Non-pigmented ciliary epithelial cell (primary cell): ENCODE measurements around the gene TJP1.
"Not testable (repeated sequence)": the region's sequence is repeated elsewhere in the genome, so short reads cannot be mapped to it uniquely, and the experiment has no call there.

ENCODE experiments used
- DNase-seq: peaks from one replicate; pipeline ENCODE4 v3.0.0-alpha.2; 2010; ENCODE audit warnings: low read depth

The TJP1 gene

DNA sequence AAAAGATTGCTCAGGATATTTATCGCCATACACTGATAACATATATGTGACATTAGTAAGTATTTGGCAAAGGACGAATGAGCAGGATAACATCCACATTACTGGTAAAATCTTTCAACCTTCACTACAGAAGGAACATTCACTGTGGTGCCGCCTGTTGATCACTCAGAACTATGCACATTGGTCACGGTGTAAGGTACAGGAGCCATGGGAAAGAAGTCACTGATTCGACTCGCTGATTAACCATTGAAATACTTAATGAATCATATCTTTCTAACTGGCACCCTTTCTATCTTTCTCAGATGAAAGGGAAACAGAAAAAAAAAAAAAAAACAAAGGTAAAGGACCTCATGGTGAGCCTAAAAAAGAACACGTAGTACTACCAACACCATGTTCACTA lies 68.8 kb downstream of the TJP1 start:
- no peak for DNase-seq

GRCh38 chr15:29750754-29751153 lies 71.5 kb downstream of the TJP1 start:
- DNase-seq, result no peak

- DNase-seq, result no peak
These were observed 72.7 kb downstream of the TJP1 start for GRCh38 chr15:29749365-29750086.

DNA sequence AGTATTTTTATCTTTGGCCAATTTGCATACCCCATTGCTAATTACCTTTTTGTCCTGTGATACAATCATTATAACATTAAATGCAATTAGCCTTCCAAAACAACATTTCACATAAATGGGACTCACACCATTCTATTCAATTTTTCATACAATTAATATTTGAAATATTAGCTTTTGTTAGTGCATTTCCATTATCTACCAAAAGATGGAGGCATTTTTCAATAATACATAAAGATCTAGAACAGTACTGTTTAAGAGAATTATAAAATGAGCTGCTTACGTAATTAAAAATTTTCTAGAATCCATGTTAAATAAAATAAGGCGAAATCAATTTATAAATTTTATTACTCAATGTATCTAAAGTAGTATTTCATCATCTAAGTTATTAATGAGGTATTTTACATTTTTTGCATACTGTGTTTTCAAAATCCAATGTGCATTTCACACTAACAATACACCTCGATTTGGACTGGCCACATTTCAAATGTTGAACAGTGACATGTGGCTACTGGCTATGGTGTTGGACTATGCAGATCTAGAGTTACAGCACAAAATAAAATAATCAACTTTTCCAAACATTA lies 74.3 kb downstream of the TJP1 start:
- DNase-seq, result no peak

DNA sequence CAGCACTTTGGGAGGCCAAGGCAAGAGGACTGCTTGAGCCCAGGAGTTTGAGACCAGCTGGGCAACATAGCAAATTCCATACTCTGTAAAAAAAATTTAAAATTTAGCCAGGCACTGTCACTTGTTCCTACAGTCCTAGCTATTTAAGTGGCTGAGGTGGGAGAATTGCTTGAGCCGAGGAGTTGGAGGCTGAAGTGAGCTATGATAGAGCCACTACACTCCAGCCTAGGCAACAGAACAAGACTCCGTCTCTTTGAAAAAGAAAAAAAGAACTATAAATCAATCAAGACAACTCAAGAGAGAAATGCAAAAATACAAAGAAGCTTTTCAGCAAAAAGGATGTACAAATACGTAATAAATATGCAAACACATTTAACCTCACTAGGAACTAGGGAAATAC lies 78.8 kb downstream of the TJP1 start:
- no peak for DNase-seq

GRCh38 chr15:29740692-29741311 lies 81.5 kb downstream of the TJP1 start:
- DNase-seq, result no peak

DNA sequence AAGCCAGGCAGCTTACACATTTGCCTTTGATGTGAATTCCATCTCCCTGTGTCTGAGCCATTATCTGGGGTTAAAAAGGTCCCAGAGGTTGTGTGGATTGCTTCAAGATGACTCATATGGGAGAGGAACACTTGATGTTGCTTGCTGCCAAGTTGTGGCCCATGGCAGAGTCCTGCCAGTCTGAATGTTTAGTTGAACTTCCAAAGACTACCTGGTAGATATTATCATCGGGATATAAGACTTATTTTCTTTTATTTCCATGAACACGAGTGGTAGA lies 85.6 kb downstream of the TJP1 start:
- no peak for DNase-seq

GRCh38 chr15:29736012-29736743 lies 86.1 kb downstream of the TJP1 start:
- DNase-seq, result no peak

- peak; percentile 45 for DNase-seq
These were observed 87.2 kb downstream of the TJP1 start for GRCh38 chr15:29734917-29735572.

- no peak for DNase-seq
These were observed 90.4 kb downstream of the TJP1 start for GRCh38 chr15:29731865-29732264.

- not testable (repeated sequence) for DNase-seq
These were observed 91.8 kb downstream of the TJP1 start for GRCh38 chr15:29730471-29730870.

DNA sequence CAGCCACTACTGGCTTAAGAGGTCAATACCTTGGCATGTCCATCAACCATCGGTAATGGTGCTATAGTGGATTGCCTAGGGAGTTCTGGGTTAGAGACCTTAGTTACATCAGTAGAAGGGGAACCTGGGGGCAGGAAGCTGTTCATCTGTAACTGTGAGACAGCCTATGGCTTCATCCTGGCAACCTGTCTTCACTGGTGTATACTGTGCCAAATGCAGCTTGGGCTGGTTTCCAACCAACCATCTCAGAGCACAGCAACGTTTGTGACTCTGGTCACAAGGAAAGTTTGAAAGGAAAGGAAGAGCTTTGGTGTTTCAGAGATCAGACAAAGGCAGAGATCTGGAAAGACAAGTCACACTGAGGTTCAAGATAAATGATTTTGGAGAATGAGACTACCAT lies 93.8 kb downstream of the TJP1 start:
- no peak for DNase-seq

DNA sequence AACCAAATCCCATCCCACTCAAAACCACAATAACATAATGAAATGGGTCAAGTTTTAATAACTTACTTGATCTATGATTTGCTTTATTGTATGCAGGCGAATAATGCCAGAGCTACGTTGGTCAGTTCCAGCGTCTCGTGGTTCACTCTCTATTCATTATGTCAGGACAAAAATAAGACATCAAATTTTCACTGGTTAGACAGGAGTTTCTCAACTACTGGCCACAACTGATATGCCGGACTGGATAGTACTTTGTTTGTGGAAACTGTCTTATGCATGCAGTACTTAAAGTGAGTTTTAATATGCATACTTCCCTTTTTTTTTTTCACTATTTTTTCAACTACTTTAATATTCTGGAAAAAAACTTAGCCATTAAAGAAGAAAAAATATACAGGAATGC lies 94.4 kb downstream of the TJP1 start:
- DNase-seq, result no peak

DNA sequence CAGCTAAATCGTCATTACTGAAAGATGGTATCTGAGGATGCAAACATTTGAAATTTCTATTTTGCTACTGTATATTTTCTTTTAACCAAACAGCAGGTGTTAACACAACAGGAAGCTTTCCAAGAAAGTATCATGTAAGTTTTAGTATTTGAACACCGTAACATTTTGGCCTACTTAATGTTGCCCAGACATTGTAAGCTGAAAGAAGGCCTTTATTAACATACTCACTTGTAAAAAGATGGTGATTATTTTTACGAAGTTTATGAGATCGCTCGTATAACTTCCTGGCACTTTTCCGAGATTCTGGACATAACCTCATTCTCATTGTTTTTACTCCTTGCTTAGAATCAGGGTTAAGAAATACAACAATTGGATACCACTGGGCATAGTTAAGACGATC lies 95.7 kb downstream of the TJP1 start:
- DNase-seq, result no peak

DNA sequence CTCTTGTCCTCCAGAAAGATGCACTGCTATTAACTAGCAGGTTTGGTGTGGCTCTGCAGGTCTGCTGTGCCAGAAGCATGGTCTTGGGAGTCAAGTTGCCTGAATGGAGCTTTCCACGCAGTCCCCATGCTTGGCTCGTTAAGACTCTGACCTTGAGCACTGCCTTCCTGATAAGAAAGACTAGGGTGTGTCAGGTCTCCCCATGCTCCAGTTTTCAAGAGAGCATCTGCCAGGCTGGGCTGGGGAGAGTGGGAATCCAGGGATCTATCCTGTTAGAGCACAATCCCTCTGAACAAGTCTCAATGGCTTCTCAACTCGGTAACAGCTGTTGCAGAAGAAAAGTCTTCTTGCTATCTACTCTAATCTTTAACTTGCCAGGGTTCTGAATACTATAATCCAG lies 98.2 kb downstream of the TJP1 start:
- DNase-seq, result no peak

DNA sequence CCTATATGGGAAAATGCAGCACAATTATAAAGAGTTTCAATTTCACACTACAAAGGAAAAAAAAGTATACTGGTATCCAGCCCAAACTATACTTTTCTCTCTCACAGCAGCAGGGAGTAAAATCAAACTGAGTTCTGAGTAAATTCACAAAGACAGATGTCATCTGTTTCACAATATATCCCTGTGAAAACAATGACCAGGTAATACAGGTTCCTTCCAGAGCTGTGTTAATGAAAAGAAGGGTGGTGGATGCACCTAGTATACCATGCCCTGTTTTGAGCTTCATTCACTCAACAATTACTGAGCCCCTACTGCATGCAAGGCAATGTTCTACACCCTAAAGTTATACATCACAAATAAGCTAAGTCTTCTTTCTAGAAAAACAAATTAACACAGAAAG lies 108.5 kb downstream of the TJP1 start:
- no peak for DNase-seq

DNA sequence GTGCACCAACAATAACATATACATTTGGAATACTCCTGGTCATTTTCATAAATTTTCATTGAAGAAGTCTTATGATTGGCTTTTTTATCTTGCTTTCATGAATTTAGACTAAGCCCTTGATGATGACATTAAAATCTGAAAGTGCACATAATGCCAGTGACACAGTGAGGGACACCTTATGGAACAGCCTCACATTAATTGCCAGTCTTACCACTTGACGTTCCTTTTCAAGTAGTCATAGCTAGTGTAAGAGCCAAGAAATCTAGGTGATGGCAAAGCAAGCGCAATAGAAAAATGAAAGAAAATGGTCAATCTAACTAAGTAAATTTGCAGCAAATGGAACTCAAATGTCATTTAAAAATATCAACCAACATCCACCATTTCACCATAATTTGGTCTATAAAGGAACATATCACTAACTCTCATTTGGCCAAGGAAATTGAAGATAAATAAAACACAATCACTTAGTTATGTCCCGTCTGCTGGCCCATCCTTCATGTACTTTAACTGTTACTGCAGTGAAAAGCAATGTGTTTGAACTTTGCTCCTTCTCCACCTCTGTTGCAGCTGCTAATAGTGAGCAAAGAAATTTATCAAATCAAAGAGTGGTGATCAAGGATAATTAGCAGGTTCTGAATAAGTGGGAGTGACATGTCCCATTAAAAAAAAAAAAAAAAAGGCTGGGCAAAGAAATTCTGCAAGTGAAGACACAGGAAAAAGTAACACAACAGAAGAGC lies 110.0 kb downstream of the TJP1 start:
- DNase-seq, result no peak

DNA sequence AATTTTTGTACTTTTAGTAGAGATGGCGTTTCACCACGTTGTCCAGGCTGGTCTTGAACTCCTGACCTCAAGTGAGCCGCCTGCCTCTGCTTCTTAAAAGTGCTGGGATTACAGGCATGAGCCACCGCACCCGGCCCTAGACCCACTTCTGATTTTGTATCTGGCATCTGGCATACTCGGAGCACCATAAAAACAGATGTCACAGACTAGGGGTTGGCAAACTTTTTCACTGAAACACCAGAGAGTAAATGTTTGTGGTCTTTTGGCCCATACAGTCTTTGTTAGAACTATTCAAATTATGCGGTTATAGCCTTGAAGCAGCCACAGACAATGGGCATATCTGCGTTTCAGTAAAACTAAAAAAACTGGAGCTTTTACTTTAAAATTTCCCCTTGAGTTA lies 110.7 kb downstream of the TJP1 start:
- no peak for DNase-seq

- DNase-seq, result no peak
These were observed 113.7 kb downstream of the TJP1 start for GRCh38 chr15:29708519-29708918.

- no peak for DNase-seq
These were observed 117.2 kb downstream of the TJP1 start for GRCh38 chr15:29704950-29705597.

DNA sequence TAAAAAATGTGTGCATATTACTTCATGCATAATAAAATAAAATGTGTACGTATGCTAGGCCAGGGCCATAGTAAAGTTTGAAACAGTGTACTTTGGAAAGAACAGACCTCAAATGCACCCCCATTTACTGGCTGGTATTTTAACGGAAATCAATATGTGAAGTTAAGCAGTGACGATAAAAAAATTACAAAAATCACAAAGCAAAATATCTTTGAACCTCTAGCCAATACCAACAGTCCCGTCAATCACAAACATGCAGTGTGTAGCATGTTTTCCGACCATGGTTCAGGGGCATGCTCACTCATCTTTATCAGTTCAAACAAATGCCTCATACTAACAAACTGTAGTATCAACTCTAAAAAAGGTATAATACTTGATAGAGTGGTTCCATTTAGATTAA lies 121.1 kb downstream of the TJP1 start:
- DNase-seq, result no peak

DNA sequence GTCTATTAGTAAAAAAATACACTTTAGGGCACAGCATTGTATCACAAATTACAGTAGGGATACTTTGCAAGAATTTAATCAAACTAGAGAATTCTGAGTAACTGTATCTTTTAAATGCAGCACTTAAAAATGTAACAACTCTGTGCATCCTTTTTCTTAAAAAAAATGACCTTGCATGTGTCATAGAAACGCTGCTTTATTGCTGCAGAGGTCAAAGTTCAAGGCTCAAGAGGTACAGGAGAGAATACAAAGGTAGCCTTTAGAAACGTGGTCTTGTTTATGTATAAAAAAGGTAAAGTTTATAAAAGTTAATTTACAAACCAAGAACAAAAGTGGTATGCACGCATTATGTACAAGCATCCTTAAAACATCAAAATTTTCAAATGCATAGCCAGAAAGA lies 122.0 kb downstream of the TJP1 start:
- no peak for DNase-seq
